ENCODE results near the gene ZC3H7B.

Gene ZC3H7B

GRCh38 chr22:41320416-41321240 is 19.3 kb downstream of the ZC3H7B start:
- TF ChIP-seq, protein P1, sequence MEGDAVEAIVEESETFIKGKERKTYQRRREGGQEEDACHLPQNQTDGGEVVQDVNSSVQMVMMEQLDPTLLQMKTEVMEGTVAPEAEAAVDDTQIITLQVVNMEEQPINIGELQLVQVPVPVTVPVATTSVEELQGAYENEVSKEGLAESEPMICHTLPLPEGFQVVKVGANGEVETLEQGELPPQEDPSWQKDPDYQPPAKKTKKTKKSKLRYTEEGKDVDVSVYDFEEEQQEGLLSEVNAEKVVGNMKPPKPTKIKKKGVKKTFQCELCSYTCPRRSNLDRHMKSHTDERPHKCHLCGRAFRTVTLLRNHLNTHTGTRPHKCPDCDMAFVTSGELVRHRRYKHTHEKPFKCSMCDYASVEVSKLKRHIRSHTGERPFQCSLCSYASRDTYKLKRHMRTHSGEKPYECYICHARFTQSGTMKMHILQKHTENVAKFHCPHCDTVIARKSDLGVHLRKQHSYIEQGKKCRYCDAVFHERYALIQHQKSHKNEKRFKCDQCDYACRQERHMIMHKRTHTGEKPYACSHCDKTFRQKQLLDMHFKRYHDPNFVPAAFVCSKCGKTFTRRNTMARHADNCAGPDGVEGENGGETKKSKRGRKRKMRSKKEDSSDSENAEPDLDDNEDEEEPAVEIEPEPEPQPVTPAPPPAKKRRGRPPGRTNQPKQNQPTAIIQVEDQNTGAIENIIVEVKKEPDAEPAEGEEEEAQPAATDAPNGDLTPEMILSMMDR (conservative IDR thresholded peaks at IDR 0.05; ENCODE audit: low read depth) = no peak
- H3K27ac ChIP-seq = peak overlapping the region; percentile 4; the same call in 1 of the 2 replicates
- ChIA-PET CTCF (no interaction called here), POLR2A (ENCODE audit: low non-redundant PET) (no interaction called here)
- DNase-seq (ENCODE audit: low spot score) = no peak

DNA sequence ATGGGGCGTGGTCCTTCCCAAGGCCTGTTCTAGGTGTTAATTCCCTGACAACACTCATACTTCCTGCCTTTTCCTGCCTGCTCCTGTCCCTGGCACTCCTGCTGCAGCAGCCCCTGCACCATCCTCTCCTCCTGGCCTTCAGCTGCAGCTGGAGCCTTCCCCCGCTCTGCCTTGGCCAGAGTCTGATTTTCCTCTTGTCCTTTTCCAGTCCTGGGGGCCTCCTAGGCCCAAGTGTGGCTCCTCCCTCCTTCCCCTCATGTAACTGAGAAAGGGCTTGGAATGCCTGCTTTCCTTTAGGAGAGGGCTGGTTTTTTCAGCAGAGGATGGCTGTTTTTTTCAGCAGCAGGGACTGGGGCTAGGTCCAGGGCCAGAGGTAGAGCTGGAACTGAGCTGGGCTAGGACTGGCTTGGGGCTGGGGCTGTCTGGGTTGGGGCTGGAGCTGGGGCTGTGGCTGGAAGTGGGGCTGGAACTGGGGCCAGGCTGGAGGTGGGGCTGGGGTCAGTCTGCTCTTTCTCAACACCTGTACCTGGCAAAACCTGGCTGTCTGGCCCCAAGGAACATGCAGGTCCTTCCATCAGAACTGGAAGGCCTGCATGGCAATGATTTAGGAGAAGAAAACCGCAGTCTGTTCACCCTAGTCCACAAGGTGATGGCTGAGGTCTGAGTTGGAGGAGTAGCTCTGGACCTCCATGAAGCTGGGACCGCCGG is 23.6 kb downstream of the ZC3H7B start:
- no peak for DNase-seq (ENCODE audit: low spot score)
- TF ChIP-seq, protein P1 (conservative IDR thresholded peaks at IDR 0.05; ENCODE audit: low read depth) = no peak
- peak overlapping the region; percentile 73 for H3K27ac ChIP-seq
- CTCF ChIA-PET = interaction anchor here (0.5 kb wide), 1 partner anchor 40 kb away, joined by 5 read pairs; no protein-coding TSS in a partner anchor
- POLR2A ChIA-PET (ENCODE audit: low non-redundant PET) = no interaction called here

GRCh38 chr22:41327124-41327523 is 25.8 kb downstream of the ZC3H7B start:
- no peak overlapping the region for H3K27ac ChIP-seq
- CTCF ChIA-PET = no interaction called here
- TF ChIP-seq, protein P1 (conservative IDR thresholded peaks at IDR 0.05; ENCODE audit: low read depth) = no peak
- POLR2A ChIA-PET (ENCODE audit: low non-redundant PET) = no interaction called here
- no peak for DNase-seq (ENCODE audit: low spot score)

DNA sequence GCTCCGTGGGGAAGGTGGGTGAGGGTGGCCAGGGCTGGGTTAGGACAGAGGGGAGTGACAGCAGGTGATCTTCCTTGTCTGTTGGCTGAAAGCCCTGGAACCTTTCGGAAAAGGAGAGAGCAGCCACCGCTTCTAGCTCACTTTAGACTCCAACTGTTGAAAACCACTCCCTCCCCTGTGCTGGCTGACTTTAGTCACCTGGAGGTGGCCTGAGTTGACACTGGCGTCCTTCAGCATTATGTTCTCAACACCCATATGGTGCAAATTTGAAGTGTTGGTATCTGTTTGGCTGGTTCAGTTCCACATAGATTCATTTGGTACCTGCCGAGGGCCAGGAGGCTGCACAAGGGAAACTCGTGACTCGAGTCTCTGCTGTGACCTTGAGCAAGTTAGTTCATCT is 28.8 kb downstream of the ZC3H7B start:
- no peak overlapping the region; the same call in 1 of the 2 replicates for H3K27ac ChIP-seq
- POLR2A ChIA-PET (ENCODE audit: low non-redundant PET) = no interaction called here
- TF ChIP-seq, protein P1 (conservative IDR thresholded peaks at IDR 0.05; ENCODE audit: low read depth) = no peak
- no peak for DNase-seq (ENCODE audit: low spot score)
- CTCF ChIA-PET = no interaction called here

DNA sequence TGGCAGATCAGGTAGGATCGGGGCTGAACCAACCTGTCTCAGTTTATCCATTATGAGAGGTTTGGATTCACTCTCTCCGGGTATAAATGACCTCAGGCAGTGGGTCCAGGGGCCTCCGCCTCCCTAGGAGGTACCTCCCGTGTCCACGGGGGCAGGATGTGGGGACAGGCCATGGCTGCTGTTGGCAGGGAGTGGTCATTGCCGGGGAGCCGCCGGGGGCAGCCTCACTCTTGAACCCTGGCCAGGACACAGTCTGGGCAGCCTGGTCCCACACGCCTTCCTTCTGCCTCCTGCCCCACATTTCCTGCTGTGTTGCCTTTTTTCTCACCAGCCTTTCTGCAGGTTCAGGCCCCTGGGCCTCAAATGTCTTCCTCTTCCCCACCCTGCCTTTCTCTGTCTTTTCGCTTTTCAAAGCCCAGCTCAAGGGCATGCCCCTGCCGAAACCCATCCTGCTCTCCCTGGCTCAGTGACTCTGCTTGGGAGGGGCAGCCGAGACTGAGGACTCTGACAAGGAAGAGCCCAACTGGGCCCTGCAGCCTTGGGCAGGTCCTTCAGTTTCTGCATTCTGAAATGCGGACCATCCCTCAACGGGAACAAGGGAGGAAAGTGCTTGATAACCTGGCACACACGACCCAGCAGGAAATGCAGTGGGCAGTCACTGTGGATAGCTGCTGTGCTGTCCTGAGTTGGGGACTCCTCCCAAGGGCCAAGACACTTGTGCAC is 31.1 kb downstream of the ZC3H7B start:
- CTCF ChIA-PET = interaction anchor here (0.5 kb wide), 1 partner anchor 186 kb away, joined by 3 read pairs; no protein-coding TSS in a partner anchor

More for the DNA sequence above, 31.1 kb downstream of the ZC3H7B start:
- TF ChIP-seq, protein P1 (conservative IDR thresholded peaks at IDR 0.05; ENCODE audit: low read depth) = no peak
- POLR2A ChIA-PET (ENCODE audit: low non-redundant PET) = no interaction called here
- no peak for DNase-seq (ENCODE audit: low spot score)
- H3K27ac ChIP-seq = no peak overlapping the region; the same call in 1 of the 2 replicates

Data from RWPE1 (cell line).